ENCODE data around the gene PIK3CG. TPM values are rescaled to one million over a fixed set of nuclear protein-coding genes. Genes with fewer than 3 reads are reported as not detected.
"Not testable (repeated sequence)": the region's sequence is repeated elsewhere in the genome, so short reads cannot be mapped to it uniquely, and the experiment has no call there.

PIK3CG gene
- total RNA-seq, 1 donor from 2014 or later = 28.1 TPM

GRCh38 chr7:106844279-106844997 is 20.6 kb upstream of the PIK3CG start:
- H3K36me3 Mint-ChIP-seq (ENCODE audit: low read depth) = no peaks in the 10 kb centered on the region
- H3K9me3 Mint-ChIP-seq = peaks cover 5% of the 10 kb centered on the region
- no peak for DNase-seq
- H3K4me3 Mint-ChIP-seq = no peak overlapping the region
- H3K4me1 Mint-ChIP-seq = no peaks in the 10 kb centered on the region
- H3K27me3 Mint-ChIP-seq = peaks cover 13% of the 10 kb centered on the region
- intact Hi-C loops (cut with micrococcal nuclease) = no loop called here
- no peak overlapping the region for H3K27ac Mint-ChIP-seq

GRCh38 chr7:106848049-106848448 is 17.0 kb upstream of the PIK3CG start:
- Mint-ChIP-seq H3K27ac (no peak overlapping the region), H3K36me3 (ENCODE audit: low read depth) (no peaks in the 10 kb centered on the region), H3K27me3 (peaks cover 13% of the 10 kb centered on the region), H3K4me1 (no peaks in the 10 kb centered on the region), H3K4me3 (no peak overlapping the region), H3K9me3 (peaks cover 22% of the 10 kb centered on the region)
- intact Hi-C loops (cut with micrococcal nuclease) = no loop called here
- no peak for DNase-seq

GRCh38 chr7:106848851-106849442 is 16.1 kb upstream of the PIK3CG start:
- Mint-ChIP-seq H3K36me3 (ENCODE audit: low read depth) (no peaks in the 10 kb centered on the region), H3K4me3 (no peak overlapping the region), H3K9me3 (peaks cover 30% of the 10 kb centered on the region), H3K27ac (no peak overlapping the region), H3K27me3 (peaks cover 10% of the 10 kb centered on the region), H3K4me1 (no peaks in the 10 kb centered on the region)
- intact Hi-C loops (cut with micrococcal nuclease) = no loop called here
- DNase-seq = no peak

GRCh38 chr7:106851632-106852031 is 13.4 kb upstream of the PIK3CG start:
- H3K27ac Mint-ChIP-seq; intact Hi-C loops (cut with micrococcal nuclease); H3K36me3 Mint-ChIP-seq (ENCODE audit: low read depth); H3K27me3 Mint-ChIP-seq; DNase-seq; H3K4me1 Mint-ChIP-seq; H3K4me3 Mint-ChIP-seq: not testable (repeated sequence)
- peaks cover 33% of the 10 kb centered on the region for H3K9me3 Mint-ChIP-seq

- no peaks in the 10 kb centered on the region for H3K27me3 Mint-ChIP-seq
- H3K4me1 Mint-ChIP-seq = no peaks in the 10 kb centered on the region
- no peak overlapping the region for H3K4me3 Mint-ChIP-seq
- intact Hi-C loops (cut with micrococcal nuclease) = no loop called here
- no peak overlapping the region for H3K27ac Mint-ChIP-seq
- H3K9me3 Mint-ChIP-seq = peaks cover 28% of the 10 kb centered on the region
- no peak for DNase-seq
- H3K36me3 Mint-ChIP-seq (ENCODE audit: low read depth) = no peaks in the 10 kb centered on the region
Measured at GRCh38 chr7:106853250-106853908, 11.7 kb upstream of the PIK3CG start.

- intact Hi-C loops (cut with micrococcal nuclease) = no loop called here
Measured at GRCh38 chr7:106855540-106856132, 9.4 kb upstream of the PIK3CG start.

GRCh38 chr7:106858618-106859532 is 6.2 kb upstream of the PIK3CG start:
- Mint-ChIP-seq H3K9me3 (peaks cover 7% of the 10 kb centered on the region), H3K4me3 (no peak overlapping the region), H3K36me3 (ENCODE audit: low read depth) (no peaks in the 10 kb centered on the region), H3K27ac (no peak overlapping the region), H3K27me3 (no peaks in the 10 kb centered on the region), H3K4me1 (peaks cover 7% of the 10 kb centered on the region)
- DNase-seq = no peak
- intact Hi-C loops (cut with micrococcal nuclease) = no loop called here

More at GRCh38 chr7:106855540-106856132, 9.4 kb upstream of the PIK3CG start:
- no peak for DNase-seq
- Mint-ChIP-seq H3K4me1 (no peaks in the 10 kb centered on the region), H3K27ac (no peak overlapping the region), H3K9me3 (peaks cover 23% of the 10 kb centered on the region), H3K4me3 (no peak overlapping the region), H3K27me3 (no peaks in the 10 kb centered on the region), H3K36me3 (ENCODE audit: low read depth) (no peaks in the 10 kb centered on the region)

- Mint-ChIP-seq H3K27ac (no peak overlapping the region), H3K36me3 (ENCODE audit: low read depth) (peaks cover 10% of the 10 kb centered on the region), H3K27me3 (no peaks in the 10 kb centered on the region), H3K9me3 (peaks cover 4% of the 10 kb centered on the region), H3K4me3 (no peak overlapping the region), H3K4me1 (peaks cover 27% of the 10 kb centered on the region)
- DNase-seq = no peak
- intact Hi-C loops (cut with micrococcal nuclease) = no loop called here
Measured at GRCh38 chr7:106862317-106863089, 2.6 kb upstream of the PIK3CG start.

- Mint-ChIP-seq H3K4me3 (no peak overlapping the region), H3K27me3 (no peaks in the 10 kb centered on the region), H3K9me3 (peaks cover 4% of the 10 kb centered on the region), H3K27ac (no peak overlapping the region), H3K4me1 (peaks cover 27% of the 10 kb centered on the region), H3K36me3 (ENCODE audit: low read depth) (peaks cover 19% of the 10 kb centered on the region)
- intact Hi-C loops (cut with micrococcal nuclease) = no loop called here
- DNase-seq = no peak
Measured at GRCh38 chr7:106863274-106863997, 1.6 kb upstream of the PIK3CG start.

GRCh38 chr7:106864298-106865081 is 592 bp upstream of the PIK3CG start:
- Mint-ChIP-seq H3K9me3 (peaks cover 4% of the 10 kb centered on the region), H3K27ac (peak overlapping the region; percentile 93), H3K27me3 (no peaks in the 10 kb centered on the region), H3K4me1 (peaks cover 34% of the 10 kb centered on the region), H3K36me3 (ENCODE audit: low read depth) (peaks cover 30% of the 10 kb centered on the region), H3K4me3 (peak overlapping the region; percentile 95)
- peak; percentile 62 for DNase-seq
- intact Hi-C loops (cut with micrococcal nuclease) = loop anchor here (1.0 to 5.0 kb wide), 6 partner anchors 92 to 437 kb away; partner anchors contain the start of genes CCDC71L and HBP1

GRCh38 chr7:106866298-106867281 is 1.5 kb downstream of the PIK3CG start:
- Mint-ChIP-seq H3K4me1 (peaks cover 48% of the 10 kb centered on the region), H3K27me3 (no peaks in the 10 kb centered on the region), H3K36me3 (ENCODE audit: low read depth) (peaks cover 39% of the 10 kb centered on the region), H3K27ac (peak overlapping the region; percentile 84), H3K9me3 (no peaks in the 10 kb centered on the region), H3K4me3 (peak overlapping the region; percentile 81)
- DNase-seq = peak; percentile 66
- intact Hi-C loops (cut with micrococcal nuclease) = loop anchor here (1.0 to 5.0 kb wide), 4 partner anchors 21 to 439 kb away; no protein-coding TSS in a partner anchor
